ENCODE results near the gene URI1. TPM values are rescaled to one million over a fixed set of nuclear protein-coding genes. Genes with fewer than 3 reads are reported as not detected.
"Not testable (repeated sequence)": the region's sequence is repeated elsewhere in the genome, so short reads cannot be mapped to it uniquely, and the experiment has no call there.

The URI1 gene
- polyA plus RNA-seq, 4 donors = 91.4 to 124 (median 105) TPM

DNA sequence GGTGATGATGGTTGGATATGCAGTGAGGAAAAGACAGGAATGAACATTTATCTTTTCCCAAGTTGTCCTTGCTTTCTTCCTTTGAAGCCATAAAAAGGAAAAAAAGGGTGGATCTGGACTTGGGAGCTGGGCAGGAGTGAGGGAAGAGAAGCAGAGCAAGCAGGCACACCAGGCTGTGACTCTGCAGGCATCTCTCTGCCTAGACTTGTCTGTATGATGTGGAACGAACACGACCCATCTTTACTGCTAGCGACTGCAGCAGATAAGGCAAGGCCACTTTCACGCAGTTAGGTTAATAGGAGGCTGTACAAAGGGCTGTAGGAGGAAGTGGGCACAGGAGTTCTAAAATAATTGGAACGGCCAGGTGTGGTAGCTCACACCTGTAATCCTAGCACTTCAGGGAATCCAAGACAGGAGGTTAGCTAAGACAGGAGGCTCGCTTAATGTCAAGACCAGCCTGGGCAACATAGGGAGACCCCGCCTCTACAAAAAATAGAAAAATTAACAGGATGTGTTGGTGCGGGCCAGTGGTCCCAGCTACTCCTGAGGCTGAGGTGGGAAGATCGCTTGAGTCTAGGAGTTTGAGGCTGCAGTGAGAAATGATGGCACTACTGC lies 961 bp upstream of the URI1 start:
- DNase-seq (ENCODE audit: low read depth in 4 of 4, low spot score in 2 of 4) = no peak

DNA sequence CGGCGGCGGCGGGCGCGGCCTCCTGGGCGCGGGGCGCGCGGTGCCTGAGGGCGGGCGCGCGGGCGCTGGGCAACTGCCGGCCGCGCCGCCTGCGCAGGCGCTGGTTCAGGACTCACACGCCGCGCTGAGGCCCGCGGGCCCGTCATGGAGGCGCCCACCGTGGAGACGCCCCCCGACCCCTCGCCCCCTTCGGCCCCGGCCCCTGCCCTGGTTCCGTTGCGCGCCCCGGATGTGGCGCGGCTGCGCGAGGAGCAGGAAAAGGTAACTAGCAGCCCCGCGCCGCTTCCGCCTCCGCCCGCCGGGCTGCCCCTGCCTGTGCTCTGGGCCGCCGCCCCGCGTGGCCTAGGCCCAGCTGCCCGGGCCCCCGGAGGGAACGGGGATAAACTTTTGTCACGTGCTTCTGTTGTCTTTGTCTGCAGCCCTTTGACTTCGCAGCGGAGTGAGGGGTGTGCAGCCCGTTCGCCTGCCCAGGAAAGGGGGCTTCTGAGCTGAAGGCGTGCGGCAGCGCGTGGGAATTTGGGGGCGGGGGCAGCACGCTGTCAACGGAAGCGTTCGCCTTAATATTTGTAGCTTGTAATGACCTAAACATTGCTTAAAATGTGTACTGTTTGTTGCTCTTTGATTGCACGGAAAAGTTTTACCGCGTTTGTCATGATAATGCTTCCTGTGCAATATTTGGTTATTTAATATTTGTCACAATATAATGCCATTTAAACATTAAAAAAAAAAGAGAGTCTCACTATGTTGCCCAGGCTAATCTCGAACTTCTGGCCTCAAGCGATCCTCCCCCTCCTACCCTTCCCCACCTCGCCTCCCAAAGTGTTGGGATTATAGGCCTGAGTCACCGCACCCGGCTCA lies 594 bp downstream of the URI1 start:
- peak in 1 of 4 donors; percentile 21 for DNase-seq (ENCODE audit: low read depth in 4 of 4, low spot score in 2 of 4)

DNA sequence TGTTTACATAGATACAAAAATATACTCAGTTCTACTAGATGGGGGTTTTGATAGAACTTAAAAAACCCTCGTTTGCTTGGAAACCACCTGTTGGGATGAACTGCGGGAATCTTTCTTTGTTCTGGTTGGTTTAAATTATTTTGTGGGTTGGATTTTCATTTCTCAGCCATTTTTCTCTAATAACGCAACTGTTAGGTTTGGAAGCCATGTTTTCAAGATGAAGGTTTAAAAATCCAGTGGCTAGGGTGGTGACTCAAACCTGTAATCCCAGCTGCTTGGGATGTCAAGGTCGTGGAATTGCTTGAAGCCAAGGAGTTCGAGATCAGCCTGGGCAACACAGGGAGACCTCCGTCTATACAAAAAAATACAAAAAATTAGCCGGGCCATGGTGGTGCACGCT lies 1.6 kb downstream of the URI1 start:
- no peak for DNase-seq (ENCODE audit: low read depth in 4 of 4, low spot score in 2 of 4)

DNA sequence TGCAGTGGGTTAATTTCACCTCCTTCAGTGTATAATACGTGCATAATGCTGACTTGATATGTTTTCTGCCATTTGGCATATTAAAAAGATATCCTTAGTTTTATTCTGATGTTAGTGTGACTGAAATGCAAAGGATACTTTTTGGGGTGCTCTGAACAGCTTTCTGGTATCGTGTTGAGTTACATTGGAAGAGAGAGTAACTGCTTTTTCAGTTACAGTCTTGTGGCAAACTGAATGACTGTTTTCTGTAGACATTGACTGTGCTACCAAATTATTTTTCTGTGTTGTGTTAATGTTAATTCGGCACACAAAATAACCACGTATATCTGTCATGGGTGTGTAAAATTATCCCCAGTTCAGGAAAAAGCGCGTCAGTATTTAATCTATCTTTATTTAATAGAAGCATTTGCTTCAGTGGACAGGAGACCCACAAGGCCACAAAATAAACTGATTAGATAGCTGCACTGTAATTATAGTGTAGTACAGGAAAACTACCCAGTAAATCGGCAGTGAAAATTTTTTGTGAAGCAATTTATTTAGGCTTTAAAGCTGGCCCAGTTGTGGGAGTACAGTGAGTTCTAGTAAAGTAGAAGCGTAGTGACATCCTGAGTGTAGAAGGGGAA lies 2.5 kb downstream of the URI1 start:
- DNase-seq (ENCODE audit: low read depth in 4 of 4, low spot score in 2 of 4) = no peak

DNA sequence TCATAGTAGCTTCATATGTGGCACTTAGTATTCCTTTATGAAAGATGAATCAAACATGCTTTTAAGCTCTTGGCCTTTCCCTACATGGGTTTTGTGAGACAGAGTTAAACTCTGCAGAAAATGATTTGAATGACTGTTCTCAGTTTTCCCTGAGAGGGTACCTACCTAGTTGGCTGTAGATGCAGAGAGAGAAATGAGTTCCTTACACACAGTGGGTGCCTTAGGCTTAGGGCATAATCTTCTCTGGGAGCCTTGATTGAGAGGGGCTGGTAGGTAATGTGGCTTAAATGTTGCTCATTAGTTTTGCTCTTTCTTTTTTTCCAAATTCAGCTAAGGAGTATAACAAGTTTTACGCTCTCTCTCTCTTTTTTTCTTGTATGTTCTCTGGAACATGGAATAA lies 3.0 kb downstream of the URI1 start:
- no peak for DNase-seq (ENCODE audit: low read depth in 4 of 4, low spot score in 2 of 4)

DNA sequence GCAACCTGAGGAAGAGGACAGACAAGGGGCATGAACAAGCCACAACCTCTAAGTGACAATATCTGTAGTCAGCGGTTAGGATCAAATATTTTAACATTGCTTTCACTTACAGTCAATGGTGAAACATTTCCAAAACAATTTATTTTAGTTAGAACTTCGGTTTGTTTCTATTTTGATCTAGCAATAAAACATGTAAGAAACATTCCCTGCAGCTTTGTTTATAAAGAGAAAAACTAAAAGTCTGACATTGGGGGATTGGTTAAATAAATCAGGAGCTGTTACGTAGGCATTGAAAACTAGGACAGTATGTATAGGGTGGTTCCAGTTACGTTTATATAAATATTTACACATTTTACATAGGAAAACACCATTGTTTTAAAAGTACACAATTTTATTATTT lies 3.4 kb downstream of the URI1 start:
- no peak for DNase-seq (ENCODE audit: low read depth in 4 of 4, low spot score in 2 of 4)

DNA sequence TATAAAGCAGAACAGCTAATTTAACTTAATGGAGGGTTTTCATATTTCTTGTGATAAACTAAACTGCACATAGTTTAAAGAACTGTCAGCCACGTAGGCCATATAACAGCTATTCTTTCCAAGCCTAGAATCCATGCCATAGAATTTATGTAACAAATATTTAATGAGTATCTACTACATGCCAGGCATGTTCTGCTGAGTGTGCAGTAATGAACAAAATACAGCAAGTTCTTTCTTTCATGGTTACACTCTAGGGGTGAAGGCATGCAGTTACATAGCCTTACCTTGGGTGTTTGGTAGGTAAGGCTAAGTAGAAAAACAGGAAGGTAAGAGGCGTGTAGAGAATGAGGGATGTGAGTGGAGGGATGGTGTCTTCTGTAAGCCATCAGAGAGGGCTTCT lies 4.6 kb downstream of the URI1 start:
- no peak for DNase-seq (ENCODE audit: low read depth in 4 of 4, low spot score in 2 of 4)

DNA sequence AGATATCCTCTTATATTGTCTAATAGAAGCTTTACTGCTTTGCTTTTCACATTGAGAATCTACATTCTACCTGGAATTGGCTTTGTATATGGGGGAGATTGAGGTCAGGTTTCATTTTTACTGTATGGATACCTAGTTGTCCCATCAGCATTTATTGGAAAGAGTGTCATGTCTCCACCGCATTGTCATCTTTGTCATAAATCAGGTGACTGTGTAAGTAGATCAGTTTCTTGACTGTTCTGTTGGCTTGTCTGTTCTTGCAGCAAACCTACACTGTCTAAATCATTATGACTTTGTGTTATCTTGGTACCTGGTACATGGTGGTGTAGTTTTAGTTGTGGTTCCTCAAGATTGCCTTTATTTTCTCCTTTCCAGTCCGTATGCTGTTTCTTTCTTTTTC lies 5.8 kb downstream of the URI1 start:
- DNase-seq (ENCODE audit: low read depth in 4 of 4, low spot score in 2 of 4) = no peak

DNA sequence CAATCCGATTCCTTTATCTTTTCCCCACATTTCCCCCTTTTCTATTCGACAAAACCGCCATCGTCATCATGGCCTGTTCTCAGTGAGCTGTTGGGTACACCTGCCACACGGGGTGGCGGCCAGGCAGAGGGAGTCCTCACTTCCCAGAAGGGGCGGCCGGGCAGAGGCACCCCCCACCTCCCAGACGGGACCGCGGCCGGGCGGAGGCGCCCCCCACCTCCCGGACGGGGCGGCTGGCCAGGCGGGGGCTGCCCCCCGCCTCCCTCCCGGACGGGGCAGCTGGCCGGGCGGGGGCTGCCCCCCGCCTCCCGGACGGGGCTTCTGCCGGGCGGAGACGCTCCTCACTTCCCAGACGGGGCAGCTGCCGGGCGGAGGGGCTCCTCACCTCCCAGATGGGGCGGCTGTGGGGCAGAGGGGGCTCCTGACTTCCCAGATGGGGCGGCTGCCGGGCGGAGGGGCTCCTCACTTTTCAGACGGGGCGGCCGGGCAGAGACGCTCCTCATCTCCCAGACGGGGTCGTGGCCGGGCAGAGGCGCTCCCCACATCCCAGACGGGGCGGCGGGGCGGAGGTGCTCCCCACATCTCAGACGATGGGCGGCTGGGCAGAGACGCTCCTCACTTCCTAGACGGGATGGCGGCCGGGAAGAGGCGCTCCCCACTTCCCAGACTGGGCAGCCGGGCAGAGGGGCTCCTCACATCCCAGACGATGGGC lies 6.9 kb downstream of the URI1 start:
- DNase-seq (ENCODE audit: low read depth in 4 of 4, low spot score in 2 of 4) = not testable (repeated sequence)

DNA sequence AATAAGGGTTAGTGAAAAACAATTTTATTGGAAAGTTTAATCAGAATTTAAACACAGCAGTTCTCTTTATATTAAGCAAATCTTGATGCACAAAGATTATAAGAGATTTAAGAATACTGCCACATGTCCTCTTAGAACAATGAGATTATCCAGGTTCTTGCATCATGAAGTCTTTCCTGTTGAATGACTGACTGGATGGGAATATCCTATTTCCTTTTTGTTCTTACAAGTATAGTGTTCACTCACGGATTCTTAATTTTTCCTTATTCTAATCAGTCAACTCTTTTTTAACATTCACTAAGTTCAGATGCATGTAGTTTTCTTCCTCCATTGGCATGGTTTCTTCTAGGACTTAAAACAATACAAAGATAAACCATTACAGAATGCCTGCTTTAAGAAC lies 10.1 kb downstream of the URI1 start:
- no peak for DNase-seq (ENCODE audit: low read depth in 4 of 4, low spot score in 2 of 4)

DNA sequence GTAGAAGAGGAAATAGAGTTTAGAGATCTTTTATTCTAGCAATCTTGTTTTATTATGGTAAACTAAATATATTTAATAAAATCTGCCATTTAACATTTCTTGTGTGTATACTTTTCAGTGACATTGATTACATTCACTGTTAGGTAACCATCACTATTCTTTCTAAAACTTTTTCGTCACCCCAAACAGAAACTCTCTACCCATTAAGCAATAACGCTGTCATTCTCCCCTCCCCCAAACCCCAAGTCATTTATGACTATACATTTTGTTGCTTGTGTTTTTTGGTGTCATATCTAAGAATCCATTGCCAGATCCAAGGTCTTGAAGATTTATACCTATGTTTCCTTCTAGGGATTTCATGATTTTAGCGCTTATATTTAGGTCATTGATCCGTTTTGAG lies 10.6 kb downstream of the URI1 start:
- no peak for DNase-seq (ENCODE audit: low read depth in 4 of 4, low spot score in 2 of 4)

DNA sequence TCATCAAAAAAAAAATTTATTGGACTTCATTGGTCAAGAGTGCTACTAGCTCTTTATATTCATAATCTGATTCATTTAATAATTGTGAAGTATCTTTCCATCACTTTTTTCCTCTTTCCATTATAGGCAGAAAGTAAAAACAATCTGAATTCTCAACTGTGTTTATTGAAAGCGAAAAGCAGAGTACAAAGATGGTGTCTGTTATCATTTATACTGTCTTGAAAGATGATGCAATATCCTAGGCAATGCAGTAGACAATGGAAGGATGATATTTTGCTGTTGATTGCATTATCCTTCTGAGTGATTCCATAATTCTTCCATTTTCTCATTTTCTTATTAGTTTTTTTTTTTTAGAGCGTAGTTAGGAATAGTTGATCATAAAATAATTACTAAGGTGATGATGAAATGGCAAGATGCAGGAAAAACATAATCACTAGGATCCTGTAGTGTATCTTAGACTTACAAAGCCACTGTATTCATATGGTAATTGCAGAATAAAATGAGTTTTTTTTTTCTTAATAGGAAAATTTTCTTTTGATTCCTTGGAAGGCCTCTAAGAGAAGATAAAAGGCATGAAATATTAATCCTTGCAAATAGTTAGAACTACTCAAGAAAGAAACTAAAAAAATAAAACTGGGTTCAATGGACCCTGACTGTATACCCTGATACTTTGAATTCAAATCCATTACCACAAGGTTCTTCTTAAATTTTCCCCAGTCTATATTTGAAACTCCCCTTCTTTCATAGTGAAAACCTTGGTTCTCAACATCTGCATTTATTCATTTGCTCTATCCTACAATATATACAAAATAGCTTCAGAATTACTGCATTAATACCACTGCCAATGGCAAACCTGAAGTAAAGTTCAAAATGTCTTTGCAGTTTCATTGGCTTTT lies 11.6 kb downstream of the URI1 start:
- no peak for DNase-seq (ENCODE audit: low read depth in 4 of 4, low spot score in 2 of 4)

DNA sequence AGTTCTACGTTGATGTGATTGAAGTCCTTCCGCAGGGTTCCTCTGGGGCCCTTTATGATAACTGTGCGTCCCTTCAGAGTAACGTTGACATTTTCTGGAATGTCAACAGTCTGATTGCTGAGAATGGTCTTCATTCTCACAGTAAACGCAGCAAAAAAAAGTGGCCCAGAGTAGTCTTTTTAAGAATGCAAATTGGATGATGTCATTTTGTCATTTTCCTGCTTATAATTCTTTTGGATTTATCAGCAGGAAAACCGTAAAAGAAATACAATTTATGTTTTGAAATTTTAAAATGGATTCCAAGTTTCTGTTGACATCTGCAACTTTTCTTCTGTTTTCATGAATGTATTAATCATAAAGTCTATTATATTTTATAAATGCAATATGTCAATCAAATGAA lies 14.8 kb downstream of the URI1 start:
- DNase-seq (ENCODE audit: low read depth in 4 of 4, low spot score in 2 of 4) = no peak

DNA sequence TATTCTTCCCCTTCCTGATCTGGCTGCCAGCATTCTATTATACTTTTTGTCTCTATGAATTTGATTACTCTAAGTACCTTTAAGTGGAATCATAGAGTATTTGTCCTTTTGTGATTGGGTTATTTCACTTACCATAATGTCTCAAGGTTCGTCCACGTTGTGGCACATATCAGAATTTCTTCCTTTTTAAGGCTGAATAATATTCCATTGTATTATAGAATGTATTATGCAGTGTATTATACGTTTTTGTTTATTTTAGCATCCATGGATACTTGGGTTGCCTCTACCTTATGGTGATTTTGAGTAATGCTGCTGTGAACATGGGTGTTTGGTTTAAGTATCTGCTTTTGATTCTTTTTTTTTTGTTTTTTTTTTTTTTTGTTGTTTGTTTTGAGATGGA lies 19.3 kb downstream of the URI1 start:
- no peak for DNase-seq (ENCODE audit: low read depth in 4 of 4, low spot score in 2 of 4)

DNA sequence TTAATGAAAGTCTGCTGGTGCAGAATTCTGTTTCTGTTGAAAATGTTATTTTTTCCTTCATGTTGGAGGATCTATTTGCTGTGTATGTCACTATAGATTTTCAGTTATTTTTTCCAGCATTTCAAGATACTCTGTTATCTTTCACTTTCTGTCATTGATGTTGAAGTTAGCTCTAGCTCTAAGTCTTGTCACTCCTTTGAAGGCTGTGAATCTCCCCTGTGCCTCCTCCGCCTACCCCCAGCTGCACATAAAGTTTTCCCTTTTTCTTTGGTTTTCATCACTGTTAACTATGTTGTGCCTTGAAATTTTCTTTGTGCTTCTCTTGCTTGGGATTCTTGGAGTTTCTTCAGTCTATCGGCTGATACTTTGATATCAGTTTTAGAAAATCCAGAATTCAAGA lies 20.8 kb downstream of the URI1 start:
- no peak for DNase-seq (ENCODE audit: low read depth in 4 of 4, low spot score in 2 of 4)

DNA sequence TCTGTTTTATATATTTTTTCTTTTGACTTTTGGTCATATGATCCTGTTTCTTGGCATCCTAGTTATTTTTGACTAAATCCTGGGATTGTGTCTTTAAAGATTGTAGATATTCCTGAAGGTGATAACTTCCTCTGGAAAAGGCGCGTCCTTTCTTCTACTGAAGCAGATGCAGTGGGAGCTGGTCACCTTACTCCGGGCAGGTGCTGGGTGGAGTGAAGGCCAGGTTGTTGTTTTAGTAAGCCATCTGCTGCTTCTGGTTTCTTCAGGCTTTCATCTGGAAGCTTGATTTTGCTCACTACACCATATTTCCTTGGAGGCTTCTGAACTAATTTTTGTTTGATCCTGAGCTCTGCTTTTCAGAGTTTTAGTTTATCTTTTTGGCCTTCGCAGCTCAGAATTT lies 21.5 kb downstream of the URI1 start:
- DNase-seq (ENCODE audit: low read depth in 4 of 4, low spot score in 2 of 4) = no peak

DNA sequence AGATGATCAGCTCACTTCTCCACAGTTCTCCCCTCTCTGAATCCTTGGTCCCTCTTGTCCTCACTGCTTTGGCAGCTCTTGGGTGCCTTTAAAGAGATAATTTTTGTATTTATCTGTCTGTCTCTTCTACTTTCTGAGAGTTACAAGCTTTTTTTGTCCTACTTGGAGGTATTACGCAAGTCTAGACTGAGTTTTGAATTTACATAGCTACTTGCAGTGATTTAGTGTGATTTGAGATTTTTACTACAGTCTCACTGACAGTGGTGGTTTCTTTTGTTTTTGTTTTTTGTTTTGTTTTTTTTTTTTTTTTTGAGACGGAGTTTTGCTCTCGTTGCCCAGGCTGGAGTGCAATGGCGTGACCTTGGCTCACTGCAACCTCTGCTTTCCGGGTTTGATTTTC lies 22.1 kb downstream of the URI1 start:
- DNase-seq (ENCODE audit: low read depth in 4 of 4, low spot score in 2 of 4) = no peak

DNA sequence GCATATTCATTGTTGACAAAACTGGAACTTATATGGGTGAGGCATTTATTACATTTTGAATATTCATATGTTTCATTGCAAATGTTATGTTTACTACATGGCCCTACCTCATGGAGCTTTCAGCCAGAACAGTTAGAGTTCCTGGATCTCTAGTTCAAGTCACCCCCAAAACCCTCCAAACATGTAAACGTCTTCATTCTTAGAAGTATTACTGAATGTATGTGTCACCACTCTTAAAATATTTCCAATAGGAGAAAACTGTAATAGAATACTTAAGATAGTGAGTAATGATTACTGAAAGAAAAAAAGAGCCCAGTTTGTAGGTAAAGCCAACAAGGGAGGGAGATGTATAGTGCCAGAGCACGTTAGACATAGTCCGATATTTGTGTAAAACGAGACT lies 23.5 kb downstream of the URI1 start:
- no peak for DNase-seq (ENCODE audit: low read depth in 4 of 4, low spot score in 2 of 4)

DNA sequence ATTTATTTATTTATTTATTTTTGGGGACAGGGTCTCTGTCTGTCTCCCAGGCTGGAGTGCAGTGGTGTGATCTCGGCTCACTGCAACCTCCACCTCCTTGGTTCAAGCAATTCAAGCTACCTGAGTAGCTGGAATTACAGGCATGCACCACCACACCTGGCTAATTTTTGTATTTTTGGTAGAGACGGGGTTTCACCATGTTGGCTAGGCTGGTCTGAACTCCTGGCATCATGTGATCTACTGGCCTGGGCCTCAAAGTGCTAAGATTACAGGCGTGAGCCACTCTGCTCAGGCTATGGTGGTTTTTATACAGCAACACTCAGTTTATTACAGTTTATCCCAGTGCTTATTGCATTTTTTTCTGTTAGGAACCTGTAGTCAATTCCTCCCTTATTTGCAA lies 24.1 kb downstream of the URI1 start:
- not testable (repeated sequence) for DNase-seq (ENCODE audit: low read depth in 4 of 4, low spot score in 2 of 4)

DNA sequence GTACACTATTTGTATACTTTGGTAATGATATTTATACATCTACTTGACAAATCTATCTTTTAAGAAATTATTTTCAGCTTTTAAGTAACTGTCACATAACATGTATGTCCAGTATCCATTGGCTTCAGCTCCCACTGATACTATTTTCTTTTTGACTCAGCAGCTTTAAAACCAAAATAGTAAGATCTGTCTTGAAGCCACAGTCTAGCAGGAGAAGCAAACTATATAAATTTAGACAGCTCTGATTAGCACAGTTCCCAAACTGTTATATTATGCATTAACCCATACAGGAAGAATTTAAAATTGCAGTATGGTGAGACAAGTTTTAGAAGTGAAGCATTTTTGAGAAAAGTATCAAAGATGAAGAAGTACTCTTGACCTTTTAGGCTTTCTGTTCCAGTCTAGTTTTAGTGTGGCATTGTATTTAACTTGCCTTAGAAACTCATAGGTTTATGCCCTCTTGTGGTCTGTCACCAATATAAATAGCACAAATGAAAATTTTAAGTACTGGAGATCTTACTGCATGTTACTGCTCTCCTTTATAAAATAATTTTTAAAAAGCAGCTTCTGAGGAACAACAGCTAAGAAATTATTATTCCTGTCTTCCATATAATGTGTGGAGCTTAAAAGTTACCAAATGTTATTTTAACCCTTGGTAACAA lies 24.7 kb downstream of the URI1 start:
- no peak for DNase-seq (ENCODE audit: low read depth in 4 of 4, low spot score in 2 of 4)

Data from left renal cortex interstitium (tissue), 4 donors.